Panc1 (cell line): ENCODE data around the gene SSNA1. TPM values are rescaled to one million over a fixed set of nuclear protein-coding genes. Genes with fewer than 3 reads are reported as not detected.

ENCODE experiments used
- ATAC-seq: fragments of 200-7000 bp; cut with Tn5 transposase; 2 replicates; pipeline ENCODE4 v1.9.1; 2020; ENCODE audit warnings: mild to moderate bottlenecking, moderate library complexity
- BruUV-seq: library from RNA; stranded (reverse); fragments of 400-500 nt; replicated peaks from 2 replicates; lab custom pipeline; 2021; lab: Mats Ljungman, UMichigan
- CTCF ChIA-PET: fragments of 300-600 bp; sonication (Branson Sonifier 250); formaldehyde crosslinking; loops from one replicate; lab custom pipeline; 2022; ENCODE audit warnings: antibody characterized with exemption; lab: Charles Lee
- POLR2A ChIA-PET: fragments of 300-600 bp; sonication (Branson Sonifier 250); formaldehyde crosslinking; loops from one replicate; lab custom pipeline; 2022; ENCODE audit warnings: antibody characterized with exemption; lab: Charles Lee
- DNase-seq: peaks from one replicate; pipeline ENCODE4 v3.0.0-alpha.2; 2010; ENCODE audit warnings: low read depth, low spot score
- H3K27ac ChIP-seq: 2 replicates; pipeline ENCODE4 v1.5.1; 2011; ENCODE audit warnings: mild to moderate bottlenecking, low read length, inconsistent platforms
- H3K27me3 ChIP-seq: fragments of 200-500 bp; sonication (Bioruptor generic); 2 replicates; pipeline ENCODE4 v1.6.0; 2014; ENCODE audit warnings: low read length, inconsistent platforms; ENCODE audit not compliant: control insufficient read depth, insufficient read depth
- H3K36me3 ChIP-seq: fragments of 200-500 bp; sonication (Bioruptor generic); 2 replicates; pipeline ENCODE4 v1.5.1; 2014; ENCODE audit warnings: inconsistent platforms, mild to moderate bottlenecking, low read length, moderate library complexity; ENCODE audit not compliant: control insufficient read depth, insufficient read depth
- H3K4me1 ChIP-seq: 2 replicates; pipeline ENCODE4 v1.5.1; 2011; ENCODE audit warnings: inconsistent platforms, mild to moderate bottlenecking, low read length, moderate library complexity; ENCODE audit not compliant: control insufficient read depth, insufficient read depth
- H3K4me3 ChIP-seq, 2 experiments: 2 replicates each; pipeline ENCODE4 v1.5.1; 2011 to 2012; ENCODE audit warnings: low read depth in 2 of 2, low read length in 2 of 2, mild to moderate bottlenecking in 2 of 2, inconsistent platforms in 1 of 2, moderate library complexity in 1 of 2
- H3K9me3 ChIP-seq: fragments of 200-500 bp; sonication (Bioruptor generic); 2 replicates; pipeline ENCODE4 v1.5.1; 2014; ENCODE audit warnings: low read depth, mild to moderate bottlenecking, inconsistent platforms, low read length, moderate library complexity; ENCODE audit not compliant: control insufficient read depth, insufficient read depth
- POLR2AphosphoS5 ChIP-seq: IDR thresholded peaks from 2 replicates; pipeline ENCODE4 v1.6.1; 2012; ENCODE audit warnings: mild to moderate bottlenecking, low read depth, low read length, moderate library complexity
- REST ChIP-seq, 2 experiments: IDR thresholded peaks; 2 replicates each; pipeline ENCODE4 v1.6.1; 2011 to 2012; ENCODE audit warnings: low read depth in 2 of 2, control low read depth in 1 of 2, low read length in 1 of 2, mild to moderate bottlenecking in 1 of 2, moderate library complexity in 1 of 2; ENCODE audit not compliant: insufficient read depth in 1 of 2
- SIN3A ChIP-seq: IDR thresholded peaks from 2 replicates; pipeline ENCODE4 v1.6.1; 2012; ENCODE audit warnings: low read depth, mild to moderate bottlenecking, low read length, moderate library complexity, borderline replicate concordance; ENCODE audit not compliant: insufficient read depth
- TCF7L2 ChIP-seq: IDR thresholded peaks from 2 replicates; pipeline ENCODE4 v1.6.1; 2011; ENCODE audit warnings: mild to moderate bottlenecking, low read depth, low read length, inconsistent platforms
- in situ Hi-C: cut with HindIII; loops from 2 replicates; pipeline ENCODE4 v1.10.0; 2016; ENCODE audit warnings: low sequenced_read_pairs, low pct_unique_long_range_greater_than_20kb
- intact Hi-C: fragments of 100-400 bp; cut with micrococcal nuclease; formaldehyde crosslinking; loops from one replicate; pipeline ENCODE4 v1.10.0; 2022; ENCODE audit not compliant: unreplicated experiment
- total RNA-seq: library from RNA; stranded (reverse); gene quantifications from one replicate; pipeline ENCODE4 v1.2.1, GENCODE V29; 2021; ENCODE audit not compliant: unreplicated experiment
- TF ChIP-seq, protein P1 (sequence below): fragments of 450-650 bp; IDR thresholded peaks from 2 replicates; pipeline ENCODE4 v1.5.1; 2017; ENCODE audit warnings: mild to moderate bottlenecking

The SSNA1 gene
- total RNA-seq, 1 experiment from 2014 or later: 86.9 TPM

GRCh38 chr9:137198051-137198901 lies 9.8 kb downstream of the SSNA1 start:
- no peaks in the 10 kb centered on the region for H3K36me3 ChIP-seq
- H3K27ac ChIP-seq: no peak overlapping the region
- peak overlapping the region; percentile 34 to 45 for H3K4me3 ChIP-seq
- H3K27me3 ChIP-seq: no peaks in the 10 kb centered on the region
- H3K9me3 ChIP-seq: no peaks in the 10 kb centered on the region
- no peak for DNase-seq
- in situ Hi-C loops (no loop called here), intact Hi-C loops (no loop called here)
- BruUV-seq: no TSS peak
- peaks cover 39% of the 10 kb centered on the region for H3K4me1 ChIP-seq
- POLR2A ChIA-PET: no interaction called here
- no peak for ATAC-seq
- CTCF ChIA-PET: interaction anchor here (1.5 kb wide), 1 partner anchor 9 kb away, joined by 4 read pairs; no protein-coding TSS in a partner anchor
- no peak for TF ChIP-seq SIN3A
- TF ChIP-seq, protein P1, sequence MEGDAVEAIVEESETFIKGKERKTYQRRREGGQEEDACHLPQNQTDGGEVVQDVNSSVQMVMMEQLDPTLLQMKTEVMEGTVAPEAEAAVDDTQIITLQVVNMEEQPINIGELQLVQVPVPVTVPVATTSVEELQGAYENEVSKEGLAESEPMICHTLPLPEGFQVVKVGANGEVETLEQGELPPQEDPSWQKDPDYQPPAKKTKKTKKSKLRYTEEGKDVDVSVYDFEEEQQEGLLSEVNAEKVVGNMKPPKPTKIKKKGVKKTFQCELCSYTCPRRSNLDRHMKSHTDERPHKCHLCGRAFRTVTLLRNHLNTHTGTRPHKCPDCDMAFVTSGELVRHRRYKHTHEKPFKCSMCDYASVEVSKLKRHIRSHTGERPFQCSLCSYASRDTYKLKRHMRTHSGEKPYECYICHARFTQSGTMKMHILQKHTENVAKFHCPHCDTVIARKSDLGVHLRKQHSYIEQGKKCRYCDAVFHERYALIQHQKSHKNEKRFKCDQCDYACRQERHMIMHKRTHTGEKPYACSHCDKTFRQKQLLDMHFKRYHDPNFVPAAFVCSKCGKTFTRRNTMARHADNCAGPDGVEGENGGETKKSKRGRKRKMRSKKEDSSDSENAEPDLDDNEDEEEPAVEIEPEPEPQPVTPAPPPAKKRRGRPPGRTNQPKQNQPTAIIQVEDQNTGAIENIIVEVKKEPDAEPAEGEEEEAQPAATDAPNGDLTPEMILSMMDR: no peak
- no peak for TF ChIP-seq REST (IDR thresholded peaks at IDR 0.05; ENCODE audit: insufficient read depth in 1 of 2, low read depth in 2 of 2, low read length in 1 of 2)
- TF ChIP-seq POLR2AphosphoS5: no peak
- no peak for TF ChIP-seq TCF7L2

GRCh38 chr9:137198902-137199283 lies 10.4 kb downstream of the SSNA1 start:
- intact Hi-C loops (no loop called here), in situ Hi-C loops (no loop called here)
- Histone ChIP-seq H3K4me1 (peaks cover 36% of the 10 kb centered on the region), H3K9me3 (no peaks in the 10 kb centered on the region), H3K27me3 (no peaks in the 10 kb centered on the region), H3K4me3 (peak overlapping the region; percentile 34 to 45), H3K36me3 (no peaks in the 10 kb centered on the region), H3K27ac (peak overlapping the region; percentile 34; the same call in 1 of the 2 replicates)
- DNase-seq: no peak
- POLR2A ChIA-PET: no interaction called here
- ATAC-seq: no peak
- TF ChIP-seq, protein P1: no peak
- TF ChIP-seq SIN3A: no peak
- no peak for TF ChIP-seq TCF7L2
- TF ChIP-seq POLR2AphosphoS5: no peak
- TF ChIP-seq REST (IDR thresholded peaks at IDR 0.05; ENCODE audit: insufficient read depth in 1 of 2, low read depth in 2 of 2, low read length in 1 of 2): no peak
- CTCF ChIA-PET: interaction anchor here (1.5 kb wide), 1 partner anchor 10 kb away, joined by 4 read pairs; no protein-coding TSS in a partner anchor
- BruUV-seq: no TSS peak
